GM12892 (cell line): ENCODE data around the gene BEND3.
A peak's percentile ranks its signal among the peaks of the same experiment; 100 is the strongest.

ENCODE experiments used
- DNase-seq: peaks from one replicate; pipeline ENCODE4 v3.0.0; 2011; ENCODE audit not compliant: insufficient read length
- FAIRE-seq: peaks from 2 replicates; lab custom pipeline; 2011; peaks lifted over from hg19 to GRCh38; lab: Jason Lieb, UNC
- POLR2A ChIP-seq: IDR thresholded peaks from 2 replicates; pipeline ENCODE4 v1.6.1; 2011; ENCODE audit warnings: low read depth, low read length, control low read depth
- POLR2AphosphoS5 ChIP-seq: IDR thresholded peaks from 2 replicates; pipeline ENCODE4 v1.6.1; 2011; ENCODE audit warnings: low read depth, low read length, control low read depth
- TAF1 ChIP-seq: IDR thresholded peaks from 2 replicates; pipeline ENCODE4 v1.6.1; 2011; ENCODE audit warnings: low read depth, mild to moderate bottlenecking, control low read depth, low read length, borderline replicate concordance

Gene BEND3

DNA sequence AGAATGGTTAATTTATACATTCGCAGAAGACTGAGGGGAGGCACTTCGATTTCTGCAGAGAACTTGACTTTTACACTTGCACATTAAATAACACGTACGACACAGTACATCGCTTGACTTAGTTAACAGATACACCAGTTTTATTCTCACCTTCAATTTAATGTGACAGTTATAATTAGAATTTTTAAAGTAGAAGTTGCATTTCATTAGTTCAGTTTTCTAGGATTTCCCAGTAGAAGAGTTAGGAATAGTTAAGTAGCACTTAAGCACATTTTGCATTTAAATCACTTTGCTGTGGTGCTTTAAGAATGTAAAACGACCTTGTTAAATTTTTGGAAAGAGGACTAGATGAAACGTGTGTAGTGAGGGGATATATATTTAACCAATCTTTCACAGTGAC is 1.6 kb upstream of the BEND3 start:
- FAIRE-seq (no peak), DNase-seq (no peak)
- TF ChIP-seq POLR2A (no peak), TAF1 (no peak)

DNA sequence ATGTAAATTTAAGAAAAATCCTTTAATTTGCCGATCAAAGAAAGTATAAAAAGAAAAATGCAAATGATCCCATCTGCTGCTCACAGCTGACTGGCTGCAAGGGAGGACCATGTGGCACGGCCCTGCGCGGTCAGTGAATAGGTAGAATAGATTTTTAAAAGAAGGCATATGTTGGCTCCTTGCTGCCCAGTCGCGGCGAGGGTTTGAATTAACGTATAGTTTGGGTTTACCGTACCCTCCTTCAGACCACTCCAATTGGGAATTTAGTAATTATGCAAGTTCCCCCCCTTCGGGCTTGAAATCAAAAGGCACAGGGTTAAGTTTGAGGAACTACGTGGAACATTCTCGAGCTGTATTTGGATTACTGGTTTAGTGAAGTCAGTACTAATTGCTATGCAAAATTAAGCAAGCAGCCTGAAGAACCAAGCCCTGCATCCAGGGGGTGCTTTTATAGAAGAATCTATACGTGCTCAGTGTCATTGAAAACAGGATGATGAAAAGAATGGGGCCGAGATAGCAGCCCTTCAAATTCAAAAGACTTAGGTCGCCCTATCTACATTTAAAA is 1.1 kb upstream of the BEND3 start:
- DNase-seq = no peak
- peak; percentile 40 for FAIRE-seq
- TF ChIP-seq POLR2AphosphoS5 (no peak), TAF1 (no peak), POLR2A (no peak)

GRCh38 chr6:107115695-107116327 is 496 bp upstream of the BEND3 start:
- no peak for TF ChIP-seq TAF1
- DNase-seq (peak; percentile 36), FAIRE-seq (no peak)

DNA sequence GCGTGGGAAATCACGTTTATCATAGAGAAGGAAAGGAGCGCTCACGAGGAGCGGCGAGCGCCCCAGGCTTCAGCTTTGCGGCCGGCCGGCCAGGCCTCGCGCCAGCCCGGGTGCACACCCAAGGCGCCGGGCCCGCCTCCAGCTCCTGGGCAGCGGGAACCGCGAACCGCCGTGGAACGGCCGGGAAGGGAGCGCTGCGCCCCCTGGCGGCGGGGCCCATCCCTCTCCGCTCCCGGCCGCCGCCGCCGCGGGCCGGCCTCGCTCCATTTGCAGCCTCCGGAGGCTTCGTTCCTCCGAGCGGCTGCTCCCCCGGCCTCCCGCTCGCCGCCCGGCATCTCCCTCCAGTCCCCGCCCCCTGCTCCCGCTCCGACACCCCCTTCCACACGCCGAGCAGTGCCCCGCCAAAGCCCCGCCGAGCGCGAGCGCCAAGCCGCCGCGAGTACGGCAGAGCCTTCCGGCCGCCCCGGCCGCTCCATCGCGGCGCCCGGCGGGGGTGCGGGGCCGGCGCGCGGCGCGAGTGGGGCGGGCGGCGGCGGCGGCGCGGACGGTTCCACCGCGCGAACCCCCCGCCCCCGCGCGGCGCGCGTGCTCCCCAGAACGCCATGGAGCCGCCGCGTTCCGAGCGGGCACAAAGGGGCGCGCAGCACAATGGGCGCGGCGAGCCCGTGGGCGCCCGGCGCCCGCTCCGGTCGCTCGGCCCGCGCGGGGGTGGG is 946 bp downstream of the BEND3 start:
- FAIRE-seq (peak; percentile 86), DNase-seq (peak; percentile 89)
- TF ChIP-seq POLR2A (no peak), POLR2AphosphoS5 (no peak)

GRCh38 chr6:107110200-107110599 is 5.1 kb downstream of the BEND3 start:
- no peak for FAIRE-seq
- DNase-seq = no peak

DNA sequence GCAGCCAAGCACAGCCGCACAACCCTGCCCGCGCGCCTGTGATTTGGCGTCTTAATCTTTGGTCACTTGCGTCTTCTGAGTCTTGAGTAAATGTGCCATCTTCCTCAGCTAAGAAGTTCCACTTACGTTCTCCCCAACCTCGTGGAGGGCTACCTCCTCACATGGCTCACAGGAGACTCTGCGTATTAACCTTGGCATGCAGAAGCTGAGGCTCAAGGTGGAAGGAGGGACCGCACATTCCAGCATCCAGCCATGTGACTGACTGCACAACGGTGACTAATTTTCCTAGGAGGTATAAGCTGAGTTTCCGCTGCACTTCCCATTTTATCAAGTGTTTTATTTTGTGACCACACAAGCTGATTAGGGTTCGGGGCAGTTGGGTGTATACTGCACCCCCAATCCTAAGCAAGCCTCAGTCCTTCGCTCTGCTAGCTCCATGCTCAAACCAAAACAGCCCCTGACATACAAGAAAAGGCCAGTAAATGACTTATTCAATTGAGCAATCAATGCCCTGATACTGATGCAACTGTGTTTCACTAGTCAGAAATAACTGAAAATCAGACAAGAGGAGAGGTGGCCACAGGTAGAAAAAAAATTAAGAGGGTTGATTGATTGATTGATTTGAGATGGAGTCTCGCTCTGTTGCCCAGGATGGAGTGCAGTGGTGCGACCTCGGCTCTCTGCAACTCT is 7.0 kb downstream of the BEND3 start:
- no peak for FAIRE-seq
- no peak for DNase-seq
- TF ChIP-seq TAF1 = no peak
- no peak for TF ChIP-seq POLR2AphosphoS5
- no peak for TF ChIP-seq POLR2A

More at GRCh38 chr6:107110200-107110599, 5.1 kb downstream of the BEND3 start:
- TF ChIP-seq POLR2A = no peak
- no peak for TF ChIP-seq TAF1
- no peak for TF ChIP-seq POLR2AphosphoS5

GRCh38 chr6:107107791-107108190 is 7.5 kb downstream of the BEND3 start:
- no peak for FAIRE-seq

GRCh38 chr6:107106165-107106564 is 9.2 kb downstream of the BEND3 start:
- DNase-seq (no peak), FAIRE-seq (no peak)
- TF ChIP-seq POLR2A = no peak
- no peak for TF ChIP-seq TAF1
- TF ChIP-seq POLR2AphosphoS5 = no peak

More at GRCh38 chr6:107107791-107108190, 7.5 kb downstream of the BEND3 start:
- no peak for TF ChIP-seq TAF1
- no peak for TF ChIP-seq POLR2AphosphoS5
- no peak for TF ChIP-seq POLR2A
- no peak for DNase-seq

DNA sequence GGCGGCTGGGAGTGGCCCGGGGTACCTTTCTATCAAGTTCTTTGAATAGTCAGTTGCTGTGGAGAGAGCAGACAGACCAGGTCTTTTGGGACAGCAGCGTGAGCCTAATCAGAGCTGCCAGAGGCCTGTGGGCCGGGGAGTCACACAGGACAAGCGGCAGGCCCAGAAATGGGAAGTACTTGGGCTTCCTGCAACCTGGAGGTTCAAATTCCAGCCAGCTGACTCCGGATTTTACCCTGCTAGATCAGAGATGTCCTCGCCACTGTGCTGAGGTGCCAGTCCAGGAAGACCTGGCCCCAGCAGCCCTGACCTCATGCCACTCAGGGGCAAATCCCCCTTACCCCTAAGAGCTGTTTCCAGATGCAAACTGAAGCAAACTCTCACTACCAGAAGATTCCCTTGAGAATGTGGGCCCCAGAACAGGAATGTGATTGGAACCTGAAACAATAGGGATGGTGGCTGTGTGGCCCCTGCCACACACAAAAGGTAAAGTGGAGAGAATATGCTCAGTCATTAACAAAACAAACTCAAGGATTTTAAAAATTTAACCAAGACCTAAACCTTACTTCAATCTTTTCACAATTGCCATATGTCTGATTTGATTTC is 9.7 kb downstream of the BEND3 start:
- DNase-seq (no peak), FAIRE-seq (no peak)
- no peak for TF ChIP-seq TAF1
- TF ChIP-seq POLR2AphosphoS5 = no peak
- no peak for TF ChIP-seq POLR2A

DNA sequence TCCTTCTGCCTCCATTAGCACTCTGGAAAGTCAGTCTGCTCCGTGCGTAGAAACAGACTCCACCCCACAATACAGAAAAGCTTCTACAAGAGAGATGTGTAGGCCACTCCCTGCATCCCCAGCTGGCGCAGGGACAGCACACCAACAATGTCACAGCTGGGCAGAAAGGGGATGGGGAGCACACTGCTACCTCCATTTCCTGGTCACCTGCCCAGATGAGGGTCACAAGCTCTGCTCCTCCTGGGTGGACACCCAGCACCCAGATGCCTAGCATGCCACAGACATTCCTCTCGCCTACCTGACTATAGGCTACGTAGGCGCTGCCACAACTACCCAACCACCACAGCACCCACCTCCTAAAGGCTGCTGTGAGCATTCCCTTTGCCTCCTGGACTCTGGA is 12.2 kb downstream of the BEND3 start:
- DNase-seq (no peak), FAIRE-seq (no peak)
- no peak for TF ChIP-seq POLR2AphosphoS5
- no peak for TF ChIP-seq POLR2A
- TF ChIP-seq TAF1 = no peak

DNA sequence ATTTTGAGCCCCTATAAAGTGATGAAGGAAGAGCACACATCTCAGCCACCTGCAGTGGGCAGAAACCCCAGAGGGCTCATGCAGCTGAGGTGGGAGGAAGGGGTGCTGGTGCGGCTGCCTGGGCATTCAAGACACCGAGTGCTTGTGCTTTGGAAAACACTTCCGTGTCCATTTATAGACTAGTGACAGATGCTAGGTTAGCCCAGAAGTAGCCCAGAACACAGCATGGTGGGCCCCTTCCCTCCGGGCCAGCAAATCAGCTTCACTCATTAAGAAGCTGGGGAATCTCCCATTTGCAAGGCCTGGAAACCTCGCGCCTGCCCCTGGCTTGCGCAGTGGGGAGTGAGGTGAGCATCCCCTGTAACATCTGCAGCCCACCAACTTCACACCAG is 12.9 kb downstream of the BEND3 start:
- DNase-seq (no peak), FAIRE-seq (no peak)
- TF ChIP-seq TAF1 (no peak), POLR2A (no peak), POLR2AphosphoS5 (no peak)
